GM23338 (cell line): ENCODE results near the gene IDS. TPM values are rescaled to one million over a fixed set of nuclear protein-coding genes. Genes with fewer than 3 reads are reported as not detected.

Experiments used
- CREB1 ChIP-seq: fragments of 250-450 bp; sonication (Bioruptor Pico); IDR thresholded peaks from 2 replicates; pipeline ENCODE4 v1.5.0; 2020; ENCODE audit warnings: low read depth, mild to moderate bottlenecking, moderate library complexity
- ETS1 ChIP-seq: IDR thresholded peaks from 2 replicates; pipeline ENCODE4 v1.6.1; 2016; ENCODE audit warnings: antibody characterized with exemption
- EZH2 ChIP-seq: fragments of 200-600 bp; sonication (generic); IDR thresholded peaks from one replicate; pipeline ENCODE4 v1.8.0; 2017; ENCODE audit warnings: antibody characterized with exemption, mild to moderate bottlenecking, low read depth; ENCODE audit not compliant: unreplicated experiment
- EZH2phosphoT487 ChIP-seq: fragments of 200-600 bp; sonication (generic); IDR thresholded peaks from one replicate; pipeline ENCODE4 v1.8.1; 2018; ENCODE audit warnings: antibody characterized with exemption; ENCODE audit not compliant: unreplicated experiment
- JUNB ChIP-seq: IDR thresholded peaks from one replicate; pipeline ENCODE4 v1.6.1; 2016; ENCODE audit warnings: antibody characterized with exemption; ENCODE audit not compliant: unreplicated experiment
- POLR2AphosphoS5 ChIP-seq: IDR thresholded peaks from 2 replicates; pipeline ENCODE4 v1.6.1; 2016; ENCODE audit warnings: antibody characterized with exemption, low read depth
- STAT1 ChIP-seq: IDR thresholded peaks from one replicate; pipeline ENCODE4 v1.6.1; 2016; ENCODE audit warnings: antibody characterized with exemption; ENCODE audit not compliant: unreplicated experiment
- ZNF114 ChIP-seq: fragments of 250-450 bp; sonication (Bioruptor Pico); IDR thresholded peaks from 2 replicates; pipeline ENCODE4 v1.5.0; 2020; ENCODE audit warnings: mild to moderate bottlenecking, moderate library complexity
- ZNF331 ChIP-seq: fragments of 250-450 bp; sonication (Bioruptor Pico); IDR thresholded peaks from 2 replicates; pipeline ENCODE4 v1.5.0; 2020; ENCODE audit warnings: low read depth, mild to moderate bottlenecking, moderate library complexity
- polyA plus RNA-seq: library from polyadenylated mRNA; unstranded; fragments of >200 nt; fragmentation: Nextera tagmentation; extraction: Ambion mirVana; gene quantifications from 2 replicates; pipeline ENCODE4 v1.2.1, GENCODE V29; 2016
- total RNA-seq: library from RNA; depleted of rRNA; stranded (reverse); fragments of >200 nt; shearing (Covaris generic); gene quantifications from 2 replicates; pipeline ENCODE4 v1.2.3, GENCODE V29; 2014
- TF ChIP-seq, protein P1 (sequence below): fragments of 250-450 bp; sonication (Bioruptor Pico); IDR thresholded peaks from 2 replicates; pipeline ENCODE4 v1.5.0; 2020; ENCODE audit warnings: mild to moderate bottlenecking, moderate library complexity
- TF ChIP-seq, protein P2 (sequence below), 2 experiments: fragments of 200-600 bp in 1 of 2; sonication (generic) in 1 of 2; conservative IDR thresholded peaks; 2 replicates each; pipeline versions ENCODE4 v1.5.1 to v1.6.1; 2016 to 2017; ENCODE audit warnings: antibody characterized with exemption in 2 of 2, low read depth in 2 of 2, mild to moderate bottlenecking in 2 of 2, moderate library complexity in 1 of 2
- TF ChIP-seq, protein P3 (sequence below): IDR thresholded peaks from one replicate; pipeline ENCODE4 v1.6.1; 2018; ENCODE audit warnings: antibody characterized with exemption; ENCODE audit not compliant: unreplicated experiment

Gene IDS
- total and polyA plus RNA-seq, 2 experiments from 2014 or later: 8.2 to 12.3 TPM

GRCh38 chrX:149476513-149476912 lies 28.6 kb downstream of the IDS start (continued):
- TF ChIP-seq, protein P1, sequence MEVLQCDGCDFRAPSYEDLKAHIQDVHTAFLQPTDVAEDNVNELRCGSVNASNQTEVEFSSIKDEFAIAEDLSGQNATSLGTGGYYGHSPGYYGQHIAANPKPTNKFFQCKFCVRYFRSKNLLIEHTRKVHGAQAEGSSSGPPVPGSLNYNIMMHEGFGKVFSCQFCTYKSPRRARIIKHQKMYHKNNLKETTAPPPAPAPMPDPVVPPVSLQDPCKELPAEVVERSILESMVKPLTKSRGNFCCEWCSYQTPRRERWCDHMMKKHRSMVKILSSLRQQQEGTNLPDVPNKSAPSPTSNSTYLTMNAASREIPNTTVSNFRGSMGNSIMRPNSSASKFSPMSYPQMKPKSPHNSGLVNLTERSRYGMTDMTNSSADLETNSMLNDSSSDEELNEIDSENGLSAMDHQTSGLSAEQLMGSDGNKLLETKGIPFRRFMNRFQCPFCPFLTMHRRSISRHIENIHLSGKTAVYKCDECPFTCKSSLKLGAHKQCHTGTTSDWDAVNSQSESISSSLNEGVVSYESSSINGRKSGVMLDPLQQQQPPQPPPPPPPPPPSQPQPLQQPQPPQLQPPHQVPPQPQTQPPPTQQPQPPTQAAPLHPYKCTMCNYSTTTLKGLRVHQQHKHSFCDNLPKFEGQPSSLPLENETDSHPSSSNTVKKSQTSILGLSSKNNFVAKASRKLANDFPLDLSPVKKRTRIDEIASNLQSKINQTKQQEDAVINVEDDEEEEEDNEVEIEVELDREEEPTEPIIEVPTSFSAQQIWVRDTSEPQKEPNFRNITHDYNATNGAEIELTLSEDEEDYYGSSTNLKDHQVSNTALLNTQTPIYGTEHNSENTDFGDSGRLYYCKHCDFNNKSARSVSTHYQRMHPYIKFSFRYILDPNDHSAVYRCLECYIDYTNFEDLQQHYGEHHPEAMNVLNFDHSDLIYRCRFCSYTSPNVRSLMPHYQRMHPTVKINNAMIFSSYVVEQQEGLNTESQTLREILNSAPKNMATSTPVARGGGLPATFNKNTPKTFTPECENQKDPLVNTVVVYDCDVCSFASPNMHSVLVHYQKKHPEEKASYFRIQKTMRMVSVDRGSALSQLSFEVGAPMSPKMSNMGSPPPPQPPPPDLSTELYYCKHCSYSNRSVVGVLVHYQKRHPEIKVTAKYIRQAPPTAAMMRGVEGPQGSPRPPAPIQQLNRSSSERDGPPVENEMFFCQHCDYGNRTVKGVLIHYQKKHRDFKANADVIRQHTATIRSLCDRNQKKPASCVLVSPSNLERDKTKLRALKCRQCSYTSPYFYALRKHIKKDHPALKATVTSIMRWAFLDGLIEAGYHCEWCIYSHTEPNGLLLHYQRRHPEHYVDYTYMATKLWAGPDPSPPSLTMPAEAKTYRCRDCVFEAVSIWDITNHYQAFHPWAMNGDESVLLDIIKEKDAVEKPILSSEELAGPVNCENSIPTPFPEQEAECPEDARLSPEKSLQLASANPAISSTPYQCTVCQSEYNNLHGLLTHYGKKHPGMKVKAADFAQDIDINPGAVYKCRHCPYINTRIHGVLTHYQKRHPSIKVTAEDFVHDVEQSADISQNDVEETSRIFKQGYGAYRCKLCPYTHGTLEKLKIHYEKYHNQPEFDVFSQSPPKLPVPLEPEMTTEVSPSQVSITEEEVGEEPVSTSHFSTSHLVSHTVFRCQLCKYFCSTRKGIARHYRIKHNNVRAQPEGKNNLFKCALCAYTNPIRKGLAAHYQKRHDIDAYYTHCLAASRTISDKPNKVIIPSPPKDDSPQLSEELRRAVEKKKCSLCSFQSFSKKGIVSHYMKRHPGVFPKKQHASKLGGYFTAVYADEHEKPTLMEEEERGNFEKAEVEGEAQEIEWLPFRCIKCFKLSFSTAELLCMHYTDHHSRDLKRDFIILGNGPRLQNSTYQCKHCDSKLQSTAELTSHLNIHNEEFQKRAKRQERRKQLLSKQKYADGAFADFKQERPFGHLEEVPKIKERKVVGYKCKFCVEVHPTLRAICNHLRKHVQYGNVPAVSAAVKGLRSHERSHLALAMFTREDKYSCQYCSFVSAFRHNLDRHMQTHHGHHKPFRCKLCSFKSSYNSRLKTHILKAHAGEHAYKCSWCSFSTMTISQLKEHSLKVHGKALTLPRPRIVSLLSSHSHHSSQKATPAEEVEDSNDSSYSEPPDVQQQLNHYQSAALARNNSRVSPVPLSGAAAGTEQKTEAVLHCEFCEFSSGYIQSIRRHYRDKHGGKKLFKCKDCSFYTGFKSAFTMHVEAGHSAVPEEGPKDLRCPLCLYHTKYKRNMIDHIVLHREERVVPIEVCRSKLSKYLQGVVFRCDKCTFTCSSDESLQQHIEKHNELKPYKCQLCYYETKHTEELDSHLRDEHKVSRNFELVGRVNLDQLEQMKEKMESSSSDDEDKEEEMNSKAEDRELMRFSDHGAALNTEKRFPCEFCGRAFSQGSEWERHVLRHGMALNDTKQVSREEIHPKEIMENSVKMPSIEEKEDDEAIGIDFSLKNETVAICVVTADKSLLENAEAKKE (CRISPR knock-in tag): no peak
- no peak for TF ChIP-seq POLR2AphosphoS5
- TF ChIP-seq EZH2phosphoT487: no peak
- no peak for TF ChIP-seq JUNB
- TF ChIP-seq CREB1: no peak
- TF ChIP-seq, protein P2, sequence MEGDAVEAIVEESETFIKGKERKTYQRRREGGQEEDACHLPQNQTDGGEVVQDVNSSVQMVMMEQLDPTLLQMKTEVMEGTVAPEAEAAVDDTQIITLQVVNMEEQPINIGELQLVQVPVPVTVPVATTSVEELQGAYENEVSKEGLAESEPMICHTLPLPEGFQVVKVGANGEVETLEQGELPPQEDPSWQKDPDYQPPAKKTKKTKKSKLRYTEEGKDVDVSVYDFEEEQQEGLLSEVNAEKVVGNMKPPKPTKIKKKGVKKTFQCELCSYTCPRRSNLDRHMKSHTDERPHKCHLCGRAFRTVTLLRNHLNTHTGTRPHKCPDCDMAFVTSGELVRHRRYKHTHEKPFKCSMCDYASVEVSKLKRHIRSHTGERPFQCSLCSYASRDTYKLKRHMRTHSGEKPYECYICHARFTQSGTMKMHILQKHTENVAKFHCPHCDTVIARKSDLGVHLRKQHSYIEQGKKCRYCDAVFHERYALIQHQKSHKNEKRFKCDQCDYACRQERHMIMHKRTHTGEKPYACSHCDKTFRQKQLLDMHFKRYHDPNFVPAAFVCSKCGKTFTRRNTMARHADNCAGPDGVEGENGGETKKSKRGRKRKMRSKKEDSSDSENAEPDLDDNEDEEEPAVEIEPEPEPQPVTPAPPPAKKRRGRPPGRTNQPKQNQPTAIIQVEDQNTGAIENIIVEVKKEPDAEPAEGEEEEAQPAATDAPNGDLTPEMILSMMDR (conservative IDR thresholded peaks at IDR 0.05; ENCODE audit: low read depth in 2 of 2): no peak
- no peak for TF ChIP-seq ZNF114
- TF ChIP-seq ZNF331: no peak
- no peak for TF ChIP-seq EZH2
- no peak for TF ChIP-seq STAT1
- TF ChIP-seq ETS1: no peak
- TF ChIP-seq, protein P3, sequence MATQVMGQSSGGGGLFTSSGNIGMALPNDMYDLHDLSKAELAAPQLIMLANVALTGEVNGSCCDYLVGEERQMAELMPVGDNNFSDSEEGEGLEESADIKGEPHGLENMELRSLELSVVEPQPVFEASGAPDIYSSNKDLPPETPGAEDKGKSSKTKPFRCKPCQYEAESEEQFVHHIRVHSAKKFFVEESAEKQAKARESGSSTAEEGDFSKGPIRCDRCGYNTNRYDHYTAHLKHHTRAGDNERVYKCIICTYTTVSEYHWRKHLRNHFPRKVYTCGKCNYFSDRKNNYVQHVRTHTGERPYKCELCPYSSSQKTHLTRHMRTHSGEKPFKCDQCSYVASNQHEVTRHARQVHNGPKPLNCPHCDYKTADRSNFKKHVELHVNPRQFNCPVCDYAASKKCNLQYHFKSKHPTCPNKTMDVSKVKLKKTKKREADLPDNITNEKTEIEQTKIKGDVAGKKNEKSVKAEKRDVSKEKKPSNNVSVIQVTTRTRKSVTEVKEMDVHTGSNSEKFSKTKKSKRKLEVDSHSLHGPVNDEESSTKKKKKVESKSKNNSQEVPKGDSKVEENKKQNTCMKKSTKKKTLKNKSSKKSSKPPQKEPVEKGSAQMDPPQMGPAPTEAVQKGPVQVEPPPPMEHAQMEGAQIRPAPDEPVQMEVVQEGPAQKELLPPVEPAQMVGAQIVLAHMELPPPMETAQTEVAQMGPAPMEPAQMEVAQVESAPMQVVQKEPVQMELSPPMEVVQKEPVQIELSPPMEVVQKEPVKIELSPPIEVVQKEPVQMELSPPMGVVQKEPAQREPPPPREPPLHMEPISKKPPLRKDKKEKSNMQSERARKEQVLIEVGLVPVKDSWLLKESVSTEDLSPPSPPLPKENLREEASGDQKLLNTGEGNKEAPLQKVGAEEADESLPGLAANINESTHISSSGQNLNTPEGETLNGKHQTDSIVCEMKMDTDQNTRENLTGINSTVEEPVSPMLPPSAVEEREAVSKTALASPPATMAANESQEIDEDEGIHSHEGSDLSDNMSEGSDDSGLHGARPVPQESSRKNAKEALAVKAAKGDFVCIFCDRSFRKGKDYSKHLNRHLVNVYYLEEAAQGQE: no peak
